Transverse colon (tissue), 4 donors: ENCODE results near the gene LEP.

Experiments used
- EP300 ChIP-seq: sonication (generic); formaldehyde crosslinking; IDR thresholded peaks from one replicate; pipeline ENCODE4 v1.6.1; 2017; ENCODE audit warnings: antibody characterized with exemption, low read depth
- POLR2AphosphoS5 ChIP-seq, 3 donors: sonication (generic); formaldehyde crosslinking; IDR thresholded peaks; one replicate each; pipeline ENCODE4 v1.6.1; 2016; ENCODE audit warnings: antibody characterized with exemption in 3 of 3
- TF ChIP-seq, protein P1 (sequence below), 5 experiments: fragments of 200-600 bp in 3 of 5; fragments of 450-650 bp in 2 of 5; sonication (generic) in 3 of 5; IDR thresholded peaks; 1 replicate in 2 of 5; 2 replicates in 3 of 5; pipeline ENCODE4 v1.5.1; 2016 to 2017; ENCODE audit warnings: antibody characterized with exemption in 5 of 5, inconsistent platforms in 3 of 5, mild to moderate bottlenecking in 2 of 5, moderate library complexity in 1 of 5

GRCh38 chr7:128247640-128248194 is 6.6 kb downstream of the LEP start:
- TF ChIP-seq EP300 (no peak), POLR2AphosphoS5 (IDR thresholded peaks at IDR 0.05) (no peak)
- TF ChIP-seq, protein P1, sequence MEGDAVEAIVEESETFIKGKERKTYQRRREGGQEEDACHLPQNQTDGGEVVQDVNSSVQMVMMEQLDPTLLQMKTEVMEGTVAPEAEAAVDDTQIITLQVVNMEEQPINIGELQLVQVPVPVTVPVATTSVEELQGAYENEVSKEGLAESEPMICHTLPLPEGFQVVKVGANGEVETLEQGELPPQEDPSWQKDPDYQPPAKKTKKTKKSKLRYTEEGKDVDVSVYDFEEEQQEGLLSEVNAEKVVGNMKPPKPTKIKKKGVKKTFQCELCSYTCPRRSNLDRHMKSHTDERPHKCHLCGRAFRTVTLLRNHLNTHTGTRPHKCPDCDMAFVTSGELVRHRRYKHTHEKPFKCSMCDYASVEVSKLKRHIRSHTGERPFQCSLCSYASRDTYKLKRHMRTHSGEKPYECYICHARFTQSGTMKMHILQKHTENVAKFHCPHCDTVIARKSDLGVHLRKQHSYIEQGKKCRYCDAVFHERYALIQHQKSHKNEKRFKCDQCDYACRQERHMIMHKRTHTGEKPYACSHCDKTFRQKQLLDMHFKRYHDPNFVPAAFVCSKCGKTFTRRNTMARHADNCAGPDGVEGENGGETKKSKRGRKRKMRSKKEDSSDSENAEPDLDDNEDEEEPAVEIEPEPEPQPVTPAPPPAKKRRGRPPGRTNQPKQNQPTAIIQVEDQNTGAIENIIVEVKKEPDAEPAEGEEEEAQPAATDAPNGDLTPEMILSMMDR (IDR thresholded peaks at IDR 0.05), result no peak
